Posterior cingulate gyrus (tissue), 11 donors: ENCODE data around the gene NEK11.
A peak's percentile ranks its signal among the peaks of the same experiment; 100 is the strongest.

Experiments
- DNase-seq, 10 donors: peaks; one replicate each; pipeline versions ENCODE4 v3.0.0 to v3.0.0-alpha.2; 2020 to 2021; ENCODE audit warnings: mixed read lengths in 3 of 10
- intact Hi-C: fragments of 100-400 bp; cut with DNase I; formaldehyde crosslinking; loops from one replicate; pipeline ENCODE4 v1.15.1; 2023

NEK11 gene

GRCh38 chr3:131026321-131027151 is at the start of gene NEK11, which contains the start of gene ASTE1:
Gene NEK11, plus strand, starts transcription at chr3:131026877. Its CDS starts 2,832 bp downstream, at chr3:131029709.
Gene ASTE1, minus strand, starts transcription at chr3:131026825. Its CDS starts 1,519 bp downstream, at chr3:131025306.
- intact Hi-C loops = loop anchor here (5.0 kb wide), 1 partner anchor 476 kb away; the partner anchor contains the start of gene MRPL3
- peak; percentile 83 to 98 (median 90) for DNase-seq

GRCh38 chr3:130979117-130979516 is 47.6 kb upstream of the NEK11 start:
- no peak for DNase-seq
- intact Hi-C loops = no loop called here

- intact Hi-C loops = no loop called here
- DNase-seq = no peak
Measured at GRCh38 chr3:130981469-130981868, 45.2 kb upstream of the NEK11 start.

GRCh38 chr3:130990282-130990681 is 36.4 kb upstream of the NEK11 start:
- DNase-seq = no peak
- intact Hi-C loops = no loop called here

GRCh38 chr3:130991126-130991525 is 35.6 kb upstream of the NEK11 start:
- no peak for DNase-seq
- intact Hi-C loops = no loop called here

- intact Hi-C loops = no loop called here
- DNase-seq = no peak
Measured at GRCh38 chr3:130992344-130992743, 34.3 kb upstream of the NEK11 start.

- DNase-seq = no peak
- intact Hi-C loops = no loop called here
Measured at GRCh38 chr3:130997289-130997688, 29.4 kb upstream of the NEK11 start.

GRCh38 chr3:131001071-131001470 is 25.6 kb upstream of the NEK11 start:
- intact Hi-C loops = no loop called here

GRCh38 chr3:131004603-131005002 is 22.1 kb upstream of the NEK11 start:
- intact Hi-C loops = no loop called here
- no peak for DNase-seq

More at GRCh38 chr3:131001071-131001470, 25.6 kb upstream of the NEK11 start:
- no peak for DNase-seq

GRCh38 chr3:131007256-131007655 is 19.4 kb upstream of the NEK11 start:
- DNase-seq = no peak

GRCh38 chr3:131007782-131008181 is 18.9 kb upstream of the NEK11 start:
- intact Hi-C loops = no loop called here
- no peak for DNase-seq

More at GRCh38 chr3:131007256-131007655, 19.4 kb upstream of the NEK11 start:
- intact Hi-C loops = no loop called here

- DNase-seq = no peak
- intact Hi-C loops = no loop called here
Measured at GRCh38 chr3:131008326-131008725, 18.4 kb upstream of the NEK11 start.

GRCh38 chr3:131009698-131010097 is 17.0 kb upstream of the NEK11 start:
- no peak for DNase-seq
- intact Hi-C loops = no loop called here

- no peak for DNase-seq
- intact Hi-C loops = no loop called here
Measured at GRCh38 chr3:131018970-131019369, 7.7 kb upstream of the NEK11 start.

GRCh38 chr3:131020122-131020693 is 6.5 kb upstream of the NEK11 start:
- DNase-seq = no peak
- intact Hi-C loops = loop anchor here (5.0 kb wide), 1 partner anchor 123 kb away; no protein-coding TSS in a partner anchor

- DNase-seq = no peak
Measured at GRCh38 chr3:131025539-131025938, 1.1 kb upstream of the NEK11 start.

GRCh38 chr3:131028844-131029243 is 2.2 kb downstream of the NEK11 start:
- intact Hi-C loops = loop anchor here (5.0 kb wide), 1 partner anchor 473 kb away; the partner anchor contains the start of gene MRPL3

More at GRCh38 chr3:131025539-131025938, 1.1 kb upstream of the NEK11 start:
- intact Hi-C loops = loop anchor here (5.0 kb wide), 1 partner anchor 477 kb away; the partner anchor contains the start of gene MRPL3

GRCh38 chr3:131031660-131032059 is 5.0 kb downstream of the NEK11 start:
- intact Hi-C loops = loop anchor here (5.0 kb wide), 1 partner anchor 996 kb away; no protein-coding TSS in a partner anchor

More at GRCh38 chr3:131028844-131029243, 2.2 kb downstream of the NEK11 start:
- no peak for DNase-seq

GRCh38 chr3:131033480-131034080 is 6.9 kb downstream of the NEK11 start:
- intact Hi-C loops = loop anchor here (5.0 kb wide), 1 partner anchor 994 kb away; no protein-coding TSS in a partner anchor

More at GRCh38 chr3:131031660-131032059, 5.0 kb downstream of the NEK11 start:
- no peak for DNase-seq

GRCh38 chr3:131036200-131036816 is 9.6 kb downstream of the NEK11 start:
- no peak for DNase-seq
- intact Hi-C loops = no loop called here

More at GRCh38 chr3:131033480-131034080, 6.9 kb downstream of the NEK11 start:
- no peak for DNase-seq
